GM21717 (cell line): ENCODE data around the gene SHTN1.

Source experiments
- ATAC-seq: cut with Tn5 transposase; IDR thresholded peaks from one replicate; pipeline ENCODE4 v1.9.1; 2021; ENCODE audit warnings: mild to moderate bottlenecking, moderate library complexity; ENCODE audit not compliant: unreplicated experiment

The SHTN1 gene

DNA sequence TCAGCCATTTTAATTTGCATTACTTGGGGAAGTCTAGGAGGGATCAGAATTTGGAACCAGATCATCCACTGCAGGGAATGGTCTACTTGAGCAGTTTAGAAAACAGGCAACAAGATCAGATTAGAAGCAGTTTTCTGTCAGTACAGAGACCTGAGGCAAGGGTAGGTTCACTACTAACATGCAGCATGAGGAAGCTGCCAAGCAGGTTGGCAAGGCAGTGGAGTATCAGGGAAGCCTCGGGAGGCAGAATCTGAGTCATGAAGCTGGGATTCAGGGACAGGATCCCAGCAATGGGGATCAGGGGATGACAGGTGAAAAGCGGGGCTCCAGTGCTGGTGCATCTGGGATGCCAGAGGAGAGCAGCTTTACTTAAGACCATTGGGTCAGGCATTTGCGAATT is 127.6 kb downstream of the SHTN1 start:
- no peak for ATAC-seq

GRCh38 chr10:116875897-116876296 is 129.1 kb downstream of the SHTN1 start:
- ATAC-seq: no peak

GRCh38 chr10:116873134-116873533 is 131.9 kb downstream of the SHTN1 start:
- ATAC-seq: no peak

GRCh38 chr10:116870949-116871348 is 134.0 kb downstream of the SHTN1 start:
- no peak for ATAC-seq

- ATAC-seq: no peak
Measured at GRCh38 chr10:116868722-116869121, 136.3 kb downstream of the SHTN1 start.

GRCh38 chr10:116868198-116868676 is 136.8 kb downstream of the SHTN1 start:
- ATAC-seq: no peak

GRCh38 chr10:116866987-116867595 is 137.9 kb downstream of the SHTN1 start:
- no peak for ATAC-seq

GRCh38 chr10:116866066-116866465 is 138.9 kb downstream of the SHTN1 start:
- ATAC-seq: no peak

DNA sequence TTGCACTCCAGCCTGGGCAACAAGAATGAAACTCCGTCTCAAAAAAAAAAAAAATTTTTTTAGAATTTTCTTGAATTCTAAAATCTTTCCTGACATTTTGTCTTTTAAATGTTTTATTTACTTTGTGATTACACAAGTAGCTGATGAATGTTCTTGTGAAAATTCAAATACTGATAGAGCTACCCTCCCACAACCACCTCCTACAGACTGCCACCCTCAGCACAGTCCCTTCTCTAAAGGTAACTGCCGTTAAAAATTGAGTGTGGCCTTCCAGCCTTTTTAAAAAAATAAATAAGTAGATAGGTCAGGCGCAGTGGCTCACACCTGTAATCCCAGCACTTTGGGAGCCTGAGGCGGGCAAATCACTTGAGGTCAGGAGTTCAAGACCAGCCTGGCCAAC is 140.6 kb downstream of the SHTN1 start:
- ATAC-seq: no peak

DNA sequence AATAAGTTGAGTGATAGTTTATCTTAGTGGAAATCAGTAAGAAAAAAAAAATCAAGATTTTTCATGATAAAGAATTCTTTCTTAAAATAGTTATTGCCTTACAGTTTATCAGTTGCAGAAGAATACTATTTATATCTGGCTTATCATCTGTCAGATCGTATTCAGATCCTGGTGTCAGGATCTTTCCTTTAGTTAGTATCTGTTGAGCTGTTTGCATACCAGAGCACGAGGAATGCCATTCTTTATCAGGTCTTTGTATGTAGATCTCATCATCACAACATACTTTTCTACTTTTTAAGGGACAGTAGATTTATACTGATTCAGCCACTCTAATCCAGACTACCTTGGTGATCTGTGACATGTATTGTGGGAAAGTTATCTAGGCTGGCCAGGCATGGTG is 143.2 kb downstream of the SHTN1 start:
- no peak for ATAC-seq

GRCh38 chr10:116857156-116857555 is 147.8 kb downstream of the SHTN1 start:
- ATAC-seq: no peak

- ATAC-seq: no peak
Measured at GRCh38 chr10:116853701-116854100, 151.3 kb downstream of the SHTN1 start.

DNA sequence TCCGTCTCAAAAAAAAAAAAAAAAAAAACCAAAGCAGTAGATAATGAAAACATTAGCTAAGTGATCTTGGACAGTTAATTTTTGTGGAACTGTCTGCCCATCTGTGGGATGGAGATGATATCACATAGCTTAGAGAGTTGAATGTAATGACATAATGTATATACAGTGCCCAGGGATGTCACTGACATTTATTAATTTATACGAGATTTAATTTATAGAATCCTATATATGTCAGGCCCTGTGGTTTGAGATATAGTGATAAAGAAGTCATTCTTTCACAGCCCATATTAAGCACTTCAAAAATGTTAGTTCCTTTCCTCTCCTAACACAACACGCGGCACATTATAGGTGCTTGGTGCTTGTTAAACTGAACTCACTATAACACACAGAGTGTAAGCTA is 151.7 kb downstream of the SHTN1 start:
- no peak for ATAC-seq

- ATAC-seq: no peak
Measured at GRCh38 chr10:116852246-116852645, 152.7 kb downstream of the SHTN1 start.

DNA sequence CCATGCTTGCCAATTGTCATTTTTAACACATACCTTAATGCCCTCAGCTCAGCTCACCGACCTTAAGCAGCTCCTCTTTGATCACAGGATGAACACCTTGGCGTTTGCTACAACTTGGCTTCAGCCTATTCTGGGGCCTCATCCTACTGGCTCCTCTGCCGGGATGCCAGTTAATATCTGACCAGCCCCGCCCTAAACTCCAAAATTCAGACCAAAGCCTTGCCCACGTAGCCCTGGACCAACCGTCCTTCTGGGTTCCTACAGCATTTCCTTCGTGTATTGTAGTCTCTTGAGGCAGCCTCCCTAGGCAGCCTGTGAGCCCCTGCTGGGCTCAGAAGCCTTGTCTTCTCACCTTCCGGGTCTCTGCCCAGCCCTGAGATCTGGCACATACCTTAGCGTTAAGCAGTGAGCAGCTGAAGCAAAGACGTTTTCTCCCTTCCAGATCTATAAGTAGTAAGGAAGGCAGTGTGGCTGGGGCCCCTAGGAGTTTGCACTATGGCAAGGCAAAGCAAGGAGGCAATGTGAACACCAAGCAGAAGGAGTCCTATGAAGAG is 154.9 kb downstream of the SHTN1 start:
- ATAC-seq: no peak

DNA sequence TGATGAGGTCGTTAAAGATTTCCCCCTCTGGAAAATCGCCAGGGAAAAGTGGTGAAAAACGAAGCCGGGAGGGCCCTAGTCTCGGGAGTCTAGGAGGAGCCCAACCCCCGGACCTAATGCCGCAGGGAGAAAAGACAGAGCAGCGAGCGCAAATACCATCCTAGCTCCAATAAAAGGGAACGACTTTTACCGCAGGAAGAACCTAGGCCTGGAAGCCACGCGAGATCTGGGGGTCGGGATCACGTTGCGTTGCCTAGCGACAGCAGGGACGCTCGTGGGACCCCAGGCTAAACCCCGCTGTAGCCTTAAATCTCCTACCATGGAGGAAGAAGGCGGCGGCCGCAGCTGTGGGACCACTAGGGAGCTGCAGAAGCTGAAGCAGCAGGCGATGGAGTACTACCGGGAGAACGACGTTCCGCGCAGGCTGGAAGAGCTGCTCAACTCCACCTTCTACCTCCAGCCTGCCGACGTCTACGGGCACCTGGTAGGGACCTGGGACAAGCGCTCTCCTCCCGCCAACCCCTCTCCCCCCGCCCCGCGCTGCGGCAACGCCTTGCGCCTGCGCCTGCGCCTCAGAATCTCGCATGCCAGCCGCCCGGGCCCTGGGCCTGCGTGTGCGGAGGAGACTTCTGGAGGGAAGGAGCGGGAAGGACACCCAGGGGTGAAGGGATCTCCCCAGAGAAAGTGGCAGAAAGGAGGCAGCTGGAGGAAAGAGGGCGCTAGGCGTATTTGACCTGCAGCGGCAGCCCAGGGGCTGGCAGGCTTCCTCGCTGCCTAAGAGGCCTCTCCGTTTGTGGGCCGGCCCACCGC is 155.5 kb downstream of the SHTN1 start, which contains the start of gene ENO4:
ENO4 (plus strand) TSS at position 252 of the 810 bp plus-strand sequence; CDS start at position 320, 68 bp downstream.
- ATAC-seq: peak; percentile 58

DNA sequence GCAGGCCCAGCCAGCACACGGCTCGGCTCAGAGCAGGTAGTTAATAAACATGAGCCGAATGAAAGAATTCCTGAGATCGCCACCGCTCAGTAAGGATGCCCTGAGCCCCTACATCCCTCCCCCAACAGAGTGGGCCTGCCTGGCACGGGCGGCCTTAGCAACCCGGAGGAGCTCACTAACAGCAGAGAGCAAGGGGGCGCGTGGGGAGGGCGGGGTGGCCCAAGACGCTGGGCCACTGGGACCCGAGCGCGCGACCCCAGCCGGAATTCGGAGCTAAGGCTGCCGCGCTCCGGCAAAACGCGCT is 156.1 kb downstream of the SHTN1 start:
- ATAC-seq: no peak

GRCh38 chr10:116848032-116848943 is 156.7 kb downstream of the SHTN1 start:
- ATAC-seq: peak; percentile 79

- ATAC-seq: no peak
Measured at GRCh38 chr10:116845823-116846222, 159.2 kb downstream of the SHTN1 start.

DNA sequence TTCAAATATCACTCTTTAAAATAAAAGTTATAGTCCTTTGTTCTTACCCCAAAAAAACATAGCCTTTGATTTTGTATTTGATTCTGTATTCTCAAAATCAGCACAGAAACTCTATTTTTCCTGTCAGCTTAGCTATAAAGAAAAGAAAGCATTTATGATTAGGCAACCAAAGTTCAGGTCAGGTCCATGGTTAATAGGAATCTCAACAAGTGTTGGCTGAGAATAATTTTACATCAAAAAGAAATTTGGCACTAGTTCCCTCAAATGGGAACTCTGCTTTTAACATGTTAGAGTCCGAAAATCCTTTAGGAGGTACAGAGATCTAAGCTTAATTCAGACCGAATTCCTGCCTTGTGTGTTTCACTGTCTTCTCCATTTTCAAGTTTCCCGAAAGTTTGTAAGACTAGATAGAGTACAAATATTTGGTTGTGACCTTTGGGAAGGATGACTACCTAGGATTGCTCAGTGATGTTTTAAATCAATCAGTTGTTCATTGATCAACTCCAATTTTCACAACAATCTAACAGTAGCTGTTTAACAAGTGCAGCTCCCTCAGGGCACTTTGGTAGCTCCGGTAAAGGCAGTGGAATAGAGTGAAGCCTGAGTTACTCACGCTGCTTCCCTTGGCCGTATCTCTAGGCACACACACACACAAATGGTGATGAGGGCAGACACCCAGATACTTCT is 164.5 kb downstream of the SHTN1 start:
- ATAC-seq: no peak
